Measurements from ENCODE around the gene CASKIN2.

Gene CASKIN2

DNA sequence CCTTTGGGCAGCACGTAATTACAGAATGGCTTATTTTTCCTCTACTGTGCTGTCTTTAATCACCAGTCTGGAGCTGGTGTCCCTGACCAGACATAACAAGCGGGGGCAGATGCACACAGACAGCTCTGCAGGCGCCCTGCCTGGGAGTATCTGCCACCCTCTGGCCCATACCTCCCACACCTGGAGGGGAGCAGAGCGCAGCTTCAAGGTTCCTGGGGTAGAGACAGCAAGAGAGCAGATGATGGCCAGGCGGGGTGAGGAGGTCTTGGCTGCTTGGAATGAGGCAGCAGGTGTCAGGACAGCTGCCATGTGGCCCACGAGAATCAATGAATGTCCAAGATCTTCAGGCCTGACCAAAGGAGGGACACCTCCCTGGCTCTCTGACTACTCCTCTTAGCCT, 35.1 kb downstream of the CASKIN2 start:
- TF ChIP-seq NFIC (IDR thresholded peaks at IDR 0.05) (no peak), CEBPB (IDR thresholded peaks at IDR 0.05) (no peak), EP300 (IDR thresholded peaks at IDR 0.05; ENCODE audit: borderline replicate concordance) (no peak), TAF1 (IDR thresholded peaks at IDR 0.05; ENCODE audit: low read depth) (no peak), TCF12 (IDR thresholded peaks at IDR 0.05; ENCODE audit: low read depth) (no peak), CREB1 (IDR thresholded peaks at IDR 0.05; ENCODE audit: low read depth) (no peak), RAD21 (IDR thresholded peaks at IDR 0.05; ENCODE audit: low read depth) (no peak), FOXM1 (IDR thresholded peaks at IDR 0.05; ENCODE audit: borderline replicate concordance, low read depth) (no peak), ZBTB7A (IDR thresholded peaks at IDR 0.05; ENCODE audit: low read depth) (no peak), YY1 (IDR thresholded peaks at IDR 0.05; ENCODE audit: low read depth) (no peak), EGR1 (IDR thresholded peaks at IDR 0.05) (no peak), TEAD4 (IDR thresholded peaks at IDR 0.05) (no peak)
- TF ChIP-seq, protein P1, sequence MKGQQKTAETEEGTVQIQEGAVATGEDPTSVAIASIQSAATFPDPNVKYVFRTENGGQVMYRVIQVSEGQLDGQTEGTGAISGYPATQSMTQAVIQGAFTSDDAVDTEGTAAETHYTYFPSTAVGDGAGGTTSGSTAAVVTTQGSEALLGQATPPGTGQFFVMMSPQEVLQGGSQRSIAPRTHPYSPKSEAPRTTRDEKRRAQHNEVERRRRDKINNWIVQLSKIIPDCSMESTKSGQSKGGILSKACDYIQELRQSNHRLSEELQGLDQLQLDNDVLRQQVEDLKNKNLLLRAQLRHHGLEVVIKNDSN (IDR thresholded peaks at IDR 0.05) = no peak
- TF ChIP-seq, protein P2, sequence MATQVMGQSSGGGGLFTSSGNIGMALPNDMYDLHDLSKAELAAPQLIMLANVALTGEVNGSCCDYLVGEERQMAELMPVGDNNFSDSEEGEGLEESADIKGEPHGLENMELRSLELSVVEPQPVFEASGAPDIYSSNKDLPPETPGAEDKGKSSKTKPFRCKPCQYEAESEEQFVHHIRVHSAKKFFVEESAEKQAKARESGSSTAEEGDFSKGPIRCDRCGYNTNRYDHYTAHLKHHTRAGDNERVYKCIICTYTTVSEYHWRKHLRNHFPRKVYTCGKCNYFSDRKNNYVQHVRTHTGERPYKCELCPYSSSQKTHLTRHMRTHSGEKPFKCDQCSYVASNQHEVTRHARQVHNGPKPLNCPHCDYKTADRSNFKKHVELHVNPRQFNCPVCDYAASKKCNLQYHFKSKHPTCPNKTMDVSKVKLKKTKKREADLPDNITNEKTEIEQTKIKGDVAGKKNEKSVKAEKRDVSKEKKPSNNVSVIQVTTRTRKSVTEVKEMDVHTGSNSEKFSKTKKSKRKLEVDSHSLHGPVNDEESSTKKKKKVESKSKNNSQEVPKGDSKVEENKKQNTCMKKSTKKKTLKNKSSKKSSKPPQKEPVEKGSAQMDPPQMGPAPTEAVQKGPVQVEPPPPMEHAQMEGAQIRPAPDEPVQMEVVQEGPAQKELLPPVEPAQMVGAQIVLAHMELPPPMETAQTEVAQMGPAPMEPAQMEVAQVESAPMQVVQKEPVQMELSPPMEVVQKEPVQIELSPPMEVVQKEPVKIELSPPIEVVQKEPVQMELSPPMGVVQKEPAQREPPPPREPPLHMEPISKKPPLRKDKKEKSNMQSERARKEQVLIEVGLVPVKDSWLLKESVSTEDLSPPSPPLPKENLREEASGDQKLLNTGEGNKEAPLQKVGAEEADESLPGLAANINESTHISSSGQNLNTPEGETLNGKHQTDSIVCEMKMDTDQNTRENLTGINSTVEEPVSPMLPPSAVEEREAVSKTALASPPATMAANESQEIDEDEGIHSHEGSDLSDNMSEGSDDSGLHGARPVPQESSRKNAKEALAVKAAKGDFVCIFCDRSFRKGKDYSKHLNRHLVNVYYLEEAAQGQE (IDR thresholded peaks at IDR 0.05; ENCODE audit: low read depth) = no peak
- TF ChIP-seq, protein P3, sequence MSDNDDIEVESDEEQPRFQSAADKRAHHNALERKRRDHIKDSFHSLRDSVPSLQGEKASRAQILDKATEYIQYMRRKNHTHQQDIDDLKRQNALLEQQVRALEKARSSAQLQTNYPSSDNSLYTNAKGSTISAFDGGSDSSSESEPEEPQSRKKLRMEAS (IDR thresholded peaks at IDR 0.05) = no peak

DNA sequence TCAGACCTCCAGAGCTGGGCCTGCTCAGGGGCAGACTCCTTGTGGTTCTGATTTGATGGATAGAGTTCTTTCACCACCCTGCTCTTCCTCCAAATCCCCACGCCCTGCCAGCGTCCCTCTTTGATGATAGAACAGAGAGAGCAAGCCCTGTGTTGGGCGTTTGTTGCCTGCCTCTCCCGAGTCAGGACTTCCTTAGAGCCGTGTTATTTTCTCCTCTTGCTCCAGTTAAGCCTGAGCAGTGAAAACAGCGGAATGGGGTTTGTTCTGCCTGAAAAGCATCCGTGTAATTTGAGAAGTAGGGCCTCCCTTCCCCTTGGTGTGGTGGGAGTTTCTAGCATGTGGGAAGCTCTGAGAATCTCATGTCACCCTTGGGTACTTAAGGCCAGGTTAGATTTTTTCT, 36.8 kb downstream of the CASKIN2 start:
- TF ChIP-seq EGR1 (IDR thresholded peaks at IDR 0.05) (no peak), EP300 (IDR thresholded peaks at IDR 0.05; ENCODE audit: borderline replicate concordance) (no peak), NFIC (IDR thresholded peaks at IDR 0.05) (no peak), YY1 (IDR thresholded peaks at IDR 0.05; ENCODE audit: low read depth) (no peak), ZBTB7A (IDR thresholded peaks at IDR 0.05; ENCODE audit: low read depth) (no peak), CEBPB (IDR thresholded peaks at IDR 0.05) (no peak), CREB1 (IDR thresholded peaks at IDR 0.05; ENCODE audit: low read depth) (no peak), FOXM1 (IDR thresholded peaks at IDR 0.05; ENCODE audit: borderline replicate concordance, low read depth) (no peak), TEAD4 (IDR thresholded peaks at IDR 0.05) (no peak), RAD21 (IDR thresholded peaks at IDR 0.05; ENCODE audit: low read depth) (no peak), TAF1 (IDR thresholded peaks at IDR 0.05; ENCODE audit: low read depth) (no peak), TCF12 (IDR thresholded peaks at IDR 0.05; ENCODE audit: low read depth) (no peak)
- TF ChIP-seq, protein P1 (IDR thresholded peaks at IDR 0.05) = no peak
- TF ChIP-seq, protein P3 (IDR thresholded peaks at IDR 0.05) = no peak
- TF ChIP-seq, protein P2 (IDR thresholded peaks at IDR 0.05; ENCODE audit: low read depth) = no peak

DNA sequence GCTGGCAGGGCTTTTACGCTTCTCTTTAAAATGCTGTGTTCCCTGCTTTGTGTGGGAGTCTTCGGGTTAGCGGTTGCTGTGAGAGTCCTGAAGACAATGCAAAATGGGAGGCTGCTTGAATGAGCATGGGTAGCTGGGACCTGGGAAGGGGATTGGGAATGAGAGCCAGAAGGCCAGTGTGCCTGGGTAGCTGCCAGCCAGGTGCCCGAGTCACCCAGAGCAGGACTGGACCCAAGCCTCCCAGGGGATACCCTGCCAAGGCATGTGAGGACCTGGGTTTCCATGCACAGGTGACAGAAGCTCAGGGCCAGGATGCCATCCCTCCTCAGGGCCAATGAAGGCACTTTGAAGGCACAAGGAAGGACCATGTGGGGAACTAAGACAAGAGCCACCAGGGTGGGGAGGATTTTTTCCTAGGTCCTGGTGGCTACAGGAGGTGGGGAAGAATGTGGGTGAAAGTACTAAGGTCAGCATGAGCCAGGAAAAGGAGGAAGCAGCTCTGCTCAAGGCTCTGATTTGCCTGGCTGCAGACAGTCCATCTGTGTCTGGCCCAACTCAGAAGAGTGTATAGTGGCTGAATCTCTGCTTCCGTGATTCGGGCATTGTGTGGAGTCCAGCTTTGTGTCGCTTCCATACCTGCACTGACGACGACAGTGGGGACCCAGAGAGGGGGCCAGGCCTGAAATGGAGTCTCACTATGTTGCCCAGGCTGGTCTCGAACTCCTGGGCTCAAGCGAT, 38.4 kb downstream of the CASKIN2 start:
- TF ChIP-seq CEBPB (IDR thresholded peaks at IDR 0.05) = no peak
- no peak for TF ChIP-seq TEAD4 (IDR thresholded peaks at IDR 0.05)
- no peak for TF ChIP-seq RAD21 (IDR thresholded peaks at IDR 0.05; ENCODE audit: low read depth)
- TF ChIP-seq, protein P3 (IDR thresholded peaks at IDR 0.05) = no peak

DNA sequence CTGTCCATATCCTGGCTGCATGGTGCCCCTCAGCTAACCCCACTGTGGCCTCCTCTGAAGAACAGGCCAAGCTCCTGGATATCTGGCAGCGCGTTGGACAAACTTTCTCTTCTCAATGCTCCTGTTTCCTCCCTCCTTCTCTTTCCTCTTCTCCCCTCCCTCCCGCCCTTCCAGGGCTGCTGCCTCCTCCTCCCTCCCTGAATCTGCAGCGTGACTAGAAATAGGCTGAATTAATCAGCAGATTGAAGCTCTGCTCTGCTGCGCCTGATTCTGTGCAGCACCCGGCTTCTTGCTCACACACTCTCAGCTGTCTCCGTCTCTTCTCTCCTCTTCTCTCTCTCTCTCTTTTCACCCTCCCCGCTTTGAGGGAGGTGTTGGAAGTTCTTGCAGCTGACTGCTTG, 39.1 kb downstream of the CASKIN2 start:
- no peak for TF ChIP-seq EGR1 (IDR thresholded peaks at IDR 0.05)
- TF ChIP-seq CREB1 (IDR thresholded peaks at IDR 0.05; ENCODE audit: low read depth) = no peak
- no peak for TF ChIP-seq TCF12 (IDR thresholded peaks at IDR 0.05; ENCODE audit: low read depth)
- TF ChIP-seq, protein P1 (IDR thresholded peaks at IDR 0.05) = no peak

DNA sequence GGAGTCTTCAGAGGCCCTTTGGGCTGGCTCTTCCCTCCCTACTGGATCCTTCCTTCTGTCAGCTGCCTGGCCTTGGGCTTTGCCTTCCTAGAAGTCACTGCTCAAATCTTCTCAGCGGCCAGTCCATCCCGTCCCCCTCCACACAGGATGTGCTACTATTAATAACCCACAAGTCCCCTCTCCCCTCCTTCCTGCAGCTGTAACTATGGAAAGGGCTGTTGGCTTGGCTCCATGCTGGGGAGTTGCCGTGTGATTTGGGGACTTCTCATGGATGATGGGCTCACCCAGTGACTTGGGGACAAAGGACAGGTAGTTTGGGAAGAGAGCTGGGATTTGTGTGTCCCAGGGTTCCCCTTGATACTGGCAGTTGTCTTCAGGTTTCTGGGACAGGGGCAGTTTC, 39.5 kb downstream of the CASKIN2 start:
- TF ChIP-seq NFIC (IDR thresholded peaks at IDR 0.05) = no peak
- no peak for TF ChIP-seq ZBTB7A (IDR thresholded peaks at IDR 0.05; ENCODE audit: low read depth)
- no peak for TF ChIP-seq RAD21 (IDR thresholded peaks at IDR 0.05; ENCODE audit: low read depth)
- TF ChIP-seq TAF1 (IDR thresholded peaks at IDR 0.05; ENCODE audit: low read depth) = no peak

All from Ishikawa (cell line).